ENCODE measurements around the gene MICB.
A peak's percentile ranks its signal among the peaks of the same experiment; 100 is the strongest.
"Not testable (repeated sequence)": the region's sequence is repeated elsewhere in the genome, so short reads cannot be mapped to it uniquely, and the experiment has no call there.

Gene MICB

DNA sequence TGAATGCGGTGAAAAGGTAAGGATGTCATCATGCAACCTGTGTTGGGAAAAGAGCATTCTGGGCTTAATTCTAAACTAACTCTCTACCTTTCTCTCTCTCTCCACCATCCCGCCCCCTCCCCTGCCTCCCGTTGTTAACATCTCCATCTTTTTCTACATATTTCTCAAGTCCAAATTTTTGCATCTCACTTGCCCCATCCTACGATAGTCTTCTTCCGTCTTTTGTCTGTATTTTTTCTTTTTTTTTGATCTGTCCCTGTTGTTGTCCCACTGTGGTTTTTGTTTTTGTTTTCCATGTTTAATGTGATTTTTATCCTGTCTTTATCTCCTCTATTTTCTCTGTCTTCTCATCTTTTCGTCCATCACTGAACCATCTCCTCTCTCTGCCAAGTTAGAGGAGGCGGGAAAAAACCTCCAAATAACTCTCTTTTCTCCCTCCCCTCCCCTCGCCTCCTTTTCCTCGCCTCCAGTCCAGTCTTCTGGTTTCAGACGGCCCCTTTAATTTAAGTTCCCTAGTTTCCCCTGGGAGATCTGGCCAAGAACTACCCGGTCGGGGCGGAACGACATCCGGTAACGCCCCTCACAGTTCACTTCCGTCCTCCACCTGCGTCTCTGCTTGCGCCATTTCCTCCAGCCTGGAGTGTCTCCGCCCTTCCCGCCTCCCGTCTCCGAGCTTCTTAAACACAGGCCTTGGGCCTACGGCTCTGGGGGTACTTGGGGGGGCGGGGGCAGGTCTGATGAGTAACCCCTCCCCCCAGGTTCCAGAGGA is 49.2 kb downstream of the MICB start, which contains the start of gene NFKBIL1:
Gene NFKBIL1, plus strand, starts transcription at position 651 of the 769 bp plus-strand sequence. Its CDS starts 87 bp downstream, at position 738.
- peak; percentile 93 for DNase-seq (ENCODE audit: low read depth)

DNA sequence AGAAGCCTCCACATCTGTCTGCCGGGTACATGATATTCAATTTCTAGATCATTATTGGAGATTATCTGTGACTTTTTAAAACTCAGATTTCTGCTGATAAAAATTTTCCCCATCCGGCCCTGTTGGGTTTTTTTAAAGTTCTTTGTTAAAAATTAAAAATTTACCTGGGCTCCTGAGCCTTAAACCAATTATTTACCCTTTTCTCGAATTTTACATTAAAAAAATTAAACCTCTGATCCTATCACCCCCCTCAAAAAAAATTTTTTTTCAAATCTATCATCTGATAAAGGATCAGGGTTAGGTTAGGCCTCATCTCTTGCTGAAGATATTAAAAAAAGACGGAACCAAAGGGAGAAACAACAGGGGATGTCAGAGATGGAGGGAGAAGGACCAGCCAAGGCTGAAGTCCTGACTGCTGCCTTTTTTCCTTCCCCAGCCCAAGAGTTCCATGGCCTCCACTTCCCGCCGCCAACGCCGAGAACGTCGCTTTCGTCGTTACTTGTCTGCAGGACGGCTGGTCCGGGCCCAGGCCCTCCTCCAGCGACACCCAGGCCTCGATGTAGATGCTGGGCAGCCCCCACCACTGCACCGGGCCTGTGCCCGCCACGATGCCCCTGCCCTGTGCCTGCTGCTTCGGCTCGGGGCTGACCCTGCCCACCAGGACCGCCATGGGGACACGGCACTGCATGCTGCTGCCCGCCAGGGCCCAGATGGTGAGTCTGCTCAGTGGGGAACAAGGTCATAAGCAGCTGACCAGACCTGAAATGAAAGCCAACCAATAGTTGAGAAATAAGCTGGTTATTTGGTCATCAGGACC is 50.0 kb downstream of the MICB start:
- no peak for DNase-seq (ENCODE audit: low read depth)
- TF ChIP-seq, protein P1, sequence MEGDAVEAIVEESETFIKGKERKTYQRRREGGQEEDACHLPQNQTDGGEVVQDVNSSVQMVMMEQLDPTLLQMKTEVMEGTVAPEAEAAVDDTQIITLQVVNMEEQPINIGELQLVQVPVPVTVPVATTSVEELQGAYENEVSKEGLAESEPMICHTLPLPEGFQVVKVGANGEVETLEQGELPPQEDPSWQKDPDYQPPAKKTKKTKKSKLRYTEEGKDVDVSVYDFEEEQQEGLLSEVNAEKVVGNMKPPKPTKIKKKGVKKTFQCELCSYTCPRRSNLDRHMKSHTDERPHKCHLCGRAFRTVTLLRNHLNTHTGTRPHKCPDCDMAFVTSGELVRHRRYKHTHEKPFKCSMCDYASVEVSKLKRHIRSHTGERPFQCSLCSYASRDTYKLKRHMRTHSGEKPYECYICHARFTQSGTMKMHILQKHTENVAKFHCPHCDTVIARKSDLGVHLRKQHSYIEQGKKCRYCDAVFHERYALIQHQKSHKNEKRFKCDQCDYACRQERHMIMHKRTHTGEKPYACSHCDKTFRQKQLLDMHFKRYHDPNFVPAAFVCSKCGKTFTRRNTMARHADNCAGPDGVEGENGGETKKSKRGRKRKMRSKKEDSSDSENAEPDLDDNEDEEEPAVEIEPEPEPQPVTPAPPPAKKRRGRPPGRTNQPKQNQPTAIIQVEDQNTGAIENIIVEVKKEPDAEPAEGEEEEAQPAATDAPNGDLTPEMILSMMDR (IDR thresholded peaks at IDR 0.05; ENCODE audit: control insufficient read depth, extremely low read depth, insufficient read depth): no peak
- peak overlapping the region; percentile 60 for H3K4me3 ChIP-seq (ENCODE audit: low read depth, low read length)

More for the DNA sequence above, 49.2 kb downstream of the MICB start, which contains the start of gene NFKBIL1:
- TF ChIP-seq, protein P1 (IDR thresholded peaks at IDR 0.05; ENCODE audit: control insufficient read depth, extremely low read depth, insufficient read depth): no peak
- peak within 1 kb of the TSS; percentile 60 for H3K4me3 ChIP-seq (ENCODE audit: low read depth, low read length)

- no peak for DNase-seq (ENCODE audit: low read depth)
- TF ChIP-seq, protein P1 (IDR thresholded peaks at IDR 0.05; ENCODE audit: control insufficient read depth, extremely low read depth, insufficient read depth): no peak
- peak overlapping the region; percentile 60 for H3K4me3 ChIP-seq (ENCODE audit: low read depth, low read length)
Measured at GRCh38 chr6:31548544-31548873, 50.6 kb downstream of the MICB start.

- not testable (repeated sequence) for DNase-seq (ENCODE audit: low read depth); H3K4me3 ChIP-seq (ENCODE audit: low read depth, low read length)
- TF ChIP-seq, protein P1 (IDR thresholded peaks at IDR 0.05; ENCODE audit: control insufficient read depth, extremely low read depth, insufficient read depth): 0 out of 2 replicates have a peak, but pooled peaks have one; percentile 11
Measured at GRCh38 chr6:31551371-31551770, 53.4 kb downstream of the MICB start.

DNA sequence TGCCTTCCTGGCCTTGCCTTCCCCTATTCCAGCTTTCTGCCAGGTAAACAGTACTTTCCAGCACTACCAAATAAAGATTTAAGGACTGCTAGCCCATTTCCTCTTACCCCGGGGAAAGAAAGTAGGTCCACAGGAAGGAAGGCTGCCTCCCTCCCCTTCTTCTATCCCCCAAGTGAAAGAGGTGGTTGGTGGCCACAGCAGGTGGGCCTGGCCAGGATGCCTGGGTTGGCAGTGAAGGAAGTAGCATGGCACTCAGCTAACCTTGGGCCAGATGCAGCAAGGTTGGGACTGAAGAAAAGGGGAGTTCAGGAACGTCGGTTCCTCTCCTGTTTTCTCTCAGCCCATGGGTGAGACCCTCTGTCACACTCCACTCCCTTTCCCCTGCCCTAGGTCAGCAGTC is 58.4 kb downstream of the MICB start:
- TF ChIP-seq, protein P1 (IDR thresholded peaks at IDR 0.05; ENCODE audit: control insufficient read depth, extremely low read depth, insufficient read depth): no peak
- no peak overlapping the region for H3K4me3 ChIP-seq (ENCODE audit: low read depth, low read length)
- DNase-seq (ENCODE audit: low read depth): no peak

- no peak overlapping the region for H3K4me3 ChIP-seq (ENCODE audit: low read depth, low read length)
- no peak for DNase-seq (ENCODE audit: low read depth)
- TF ChIP-seq, protein P1 (IDR thresholded peaks at IDR 0.05; ENCODE audit: control insufficient read depth, extremely low read depth, insufficient read depth): no peak
Measured at GRCh38 chr6:31557443-31558317, 59.7 kb downstream of the MICB start.
